Activated naive CD8-positive, alpha-beta T cell treated with anti-CD3 and anti-CD28 coated beads, Interleukin-2, amount 50 U/mL, for 16 hours (primary cell): ENCODE data around the gene SHF.

Experiments
- DNase-seq: peaks from one replicate; pipeline ENCODE4 v3.0.0-alpha.2; 2020; ENCODE audit warnings: low read depth, low spot score

The SHF gene

GRCh38 chr15:45128971-45129639 lies 58.7 kb downstream of the SHF start:
- DNase-seq: no peak

GRCh38 chr15:45126535-45127158 lies 61.1 kb downstream of the SHF start:
- no peak for DNase-seq

- DNase-seq: no peak
Observed at GRCh38 chr15:45123397-45123796, 64.4 kb downstream of the SHF start.

GRCh38 chr15:45122719-45123118 lies 65.0 kb downstream of the SHF start:
- no peak for DNase-seq

- no peak for DNase-seq
Observed at GRCh38 chr15:45121706-45122417, 65.9 kb downstream of the SHF start.

- DNase-seq: no peak
Observed at GRCh38 chr15:45121020-45121419, 66.7 kb downstream of the SHF start.

GRCh38 chr15:45120081-45120972 lies 67.4 kb downstream of the SHF start:
- no peak for DNase-seq

- no peak for DNase-seq
Observed at GRCh38 chr15:45118996-45119395, 68.8 kb downstream of the SHF start.

- DNase-seq: peak; percentile 72
Observed at GRCh38 chr15:45118131-45118588, 69.6 kb downstream of the SHF start.

- no peak for DNase-seq
Observed at GRCh38 chr15:45117308-45118130, 70.2 kb downstream of the SHF start.
